A673 (cell line): ENCODE results near the gene ADCY3. TPM values are rescaled to one million over a fixed set of nuclear protein-coding genes. Genes with fewer than 3 reads are reported as not detected.

Experiments
- BruUV-seq: library from RNA; stranded (reverse); fragments of 400-500 nt; replicated peaks from 2 replicates; lab custom pipeline; 2021; lab: Mats Ljungman, UMichigan
- CTCF ChIA-PET: fragments of 300-600 bp; sonication (Branson Sonifier 250); formaldehyde crosslinking; loops from one replicate; lab custom pipeline; 2022; ENCODE audit warnings: antibody characterized with exemption; lab: Charles Lee
- POLR2A ChIA-PET: fragments of 300-600 bp; sonication (Branson Sonifier 250); formaldehyde crosslinking; loops from one replicate; lab custom pipeline; 2022; ENCODE audit warnings: antibody characterized with exemption; ENCODE audit not compliant: low non-redundant PET; lab: Charles Lee
- DNase-seq: peaks from one replicate; pipeline ENCODE4 v3.0.0-alpha.2; 2015; ENCODE audit warnings: low spot score
- H3K27ac ChIP-seq: fragments of 200-600 bp; sonication (generic); 2 replicates; pipeline ENCODE4 v1.5.1; 2016; ENCODE audit warnings: mixed run types, low read depth, mild to moderate bottlenecking, mixed read lengths, antibody characterized with exemption, low read length; ENCODE audit not compliant: poor library complexity, severe bottlenecking
- H3K27me3 ChIP-seq: fragments of 200-600 bp; sonication (generic); replicated peaks from 2 replicates; pipeline ENCODE4 v1.6.1; 2017; ENCODE audit warnings: mixed run types, low read depth, mild to moderate bottlenecking, mixed read lengths, antibody characterized with exemption, low read length; ENCODE audit not compliant: insufficient read depth, poor library complexity
- H3K36me3 ChIP-seq: fragments of 200-600 bp; sonication (generic); 2 replicates; pipeline ENCODE4 v1.6.1; 2016; ENCODE audit warnings: mixed run types, mild to moderate bottlenecking, mixed read lengths, antibody characterized with exemption, low read length; ENCODE audit not compliant: insufficient read depth, poor library complexity, severe bottlenecking
- H3K4me1 ChIP-seq: fragments of 200-600 bp; sonication (generic); 2 replicates; pipeline ENCODE4 v1.6.1; 2017; ENCODE audit warnings: mixed run types, mild to moderate bottlenecking, mixed read lengths, antibody characterized with exemption, low read length; ENCODE audit not compliant: insufficient read depth, poor library complexity, severe bottlenecking
- H3K4me3 ChIP-seq: fragments of 200-600 bp; sonication (generic); 2 replicates; pipeline ENCODE4 v1.5.1; 2016; ENCODE audit warnings: low read depth, mixed run types, mild to moderate bottlenecking, mixed read lengths, low read length; ENCODE audit not compliant: poor library complexity, severe bottlenecking
- H3K9me3 ChIP-seq: fragments of 200-600 bp; sonication (generic); 2 replicates; pipeline ENCODE4 v1.6.1; 2016; ENCODE audit warnings: mixed run types, low read depth, mild to moderate bottlenecking, mixed read lengths, antibody characterized with exemption, low read length; ENCODE audit not compliant: poor library complexity, severe bottlenecking
- EZH2 ChIP-seq: fragments of 200-600 bp; sonication (generic); IDR thresholded peaks from 2 replicates; pipeline ENCODE4 v1.6.1; 2017; ENCODE audit warnings: borderline replicate concordance, low read depth, mild to moderate bottlenecking, mixed read lengths, antibody characterized with exemption, low read length; ENCODE audit not compliant: poor library complexity, severe bottlenecking
- intact Hi-C: fragments of 100-400 bp; cut with micrococcal nuclease; formaldehyde crosslinking; loops from one replicate; pipeline ENCODE4 v1.10.0; 2022; ENCODE audit not compliant: unreplicated experiment
- total RNA-seq: library from RNA; stranded (reverse); gene quantifications from 2 replicates; pipeline ENCODE4 v1.2.3, GENCODE V29; 2021
- TF ChIP-seq, protein P1 (sequence below): fragments of 300-800, 200-600 bp; sonication (generic); conservative IDR thresholded peaks from 2 replicates; pipeline ENCODE4 v1.5.1; 2017; ENCODE audit warnings: low read depth, mild to moderate bottlenecking, antibody characterized with exemption, low read length, moderate library complexity, mixed read lengths

Gene ADCY3
- total RNA-seq, 1 experiment from 2014 or later = 42.2 TPM

DNA sequence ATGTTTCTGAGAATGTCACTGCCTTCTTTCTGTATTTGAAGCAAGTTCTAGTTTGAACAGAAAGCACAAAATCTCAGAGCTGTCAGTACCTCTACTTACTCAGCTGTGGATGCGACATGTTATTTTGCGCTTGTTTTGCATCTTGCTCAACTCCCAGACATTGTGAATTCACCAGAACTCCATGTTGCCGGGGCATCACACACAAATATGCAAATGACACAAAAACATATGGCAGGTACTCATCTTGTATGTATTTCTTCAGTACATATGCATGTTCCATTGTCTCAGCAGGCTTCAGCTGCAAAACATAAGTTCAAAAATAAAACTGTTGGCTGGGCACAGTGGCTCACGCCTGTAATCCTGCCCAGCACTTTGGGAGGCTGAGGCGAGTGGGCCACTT, 30.8 kb downstream of the ADCY3 start:
- H3K27me3 ChIP-seq = no peaks in the 10 kb centered on the region
- ChIA-PET POLR2A (interaction anchor here (1.0 kb wide), 1 partner anchor 8 kb away, joined by 3 read pairs; no protein-coding TSS in a partner anchor), CTCF (no interaction called here)
- TF ChIP-seq, protein P1, sequence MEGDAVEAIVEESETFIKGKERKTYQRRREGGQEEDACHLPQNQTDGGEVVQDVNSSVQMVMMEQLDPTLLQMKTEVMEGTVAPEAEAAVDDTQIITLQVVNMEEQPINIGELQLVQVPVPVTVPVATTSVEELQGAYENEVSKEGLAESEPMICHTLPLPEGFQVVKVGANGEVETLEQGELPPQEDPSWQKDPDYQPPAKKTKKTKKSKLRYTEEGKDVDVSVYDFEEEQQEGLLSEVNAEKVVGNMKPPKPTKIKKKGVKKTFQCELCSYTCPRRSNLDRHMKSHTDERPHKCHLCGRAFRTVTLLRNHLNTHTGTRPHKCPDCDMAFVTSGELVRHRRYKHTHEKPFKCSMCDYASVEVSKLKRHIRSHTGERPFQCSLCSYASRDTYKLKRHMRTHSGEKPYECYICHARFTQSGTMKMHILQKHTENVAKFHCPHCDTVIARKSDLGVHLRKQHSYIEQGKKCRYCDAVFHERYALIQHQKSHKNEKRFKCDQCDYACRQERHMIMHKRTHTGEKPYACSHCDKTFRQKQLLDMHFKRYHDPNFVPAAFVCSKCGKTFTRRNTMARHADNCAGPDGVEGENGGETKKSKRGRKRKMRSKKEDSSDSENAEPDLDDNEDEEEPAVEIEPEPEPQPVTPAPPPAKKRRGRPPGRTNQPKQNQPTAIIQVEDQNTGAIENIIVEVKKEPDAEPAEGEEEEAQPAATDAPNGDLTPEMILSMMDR = no peak
- no peak for TF ChIP-seq EZH2
- intact Hi-C loops = no loop called here
- no peaks in the 10 kb centered on the region for H3K36me3 ChIP-seq
- DNase-seq = no peak
- BruUV-seq = no TSS peak
- no peaks in the 10 kb centered on the region for H3K4me1 ChIP-seq
- H3K4me3 ChIP-seq = no peak overlapping the region
- peaks cover 2% of the 10 kb centered on the region for H3K9me3 ChIP-seq
- H3K27ac ChIP-seq = no peak overlapping the region

DNA sequence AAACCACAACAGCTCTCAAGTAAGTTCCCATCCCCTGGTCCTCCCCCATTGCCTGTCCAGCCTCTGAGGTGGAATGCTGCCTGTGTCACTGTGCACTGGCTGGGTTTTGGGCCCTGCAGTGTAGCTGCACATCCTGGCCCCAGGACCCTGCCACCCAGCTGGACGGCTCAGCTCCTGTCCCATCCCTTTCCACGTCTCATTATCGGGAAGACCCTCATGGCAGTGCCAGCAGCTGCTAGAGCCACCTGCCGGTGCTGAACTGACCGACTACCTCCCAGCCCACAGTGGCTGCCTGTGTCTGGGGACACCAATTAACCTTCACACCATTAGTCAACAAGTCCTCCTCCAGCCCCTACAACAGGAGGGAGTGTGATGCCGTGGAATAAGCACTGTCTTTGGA, 31.9 kb downstream of the ADCY3 start:
- Histone ChIP-seq H3K4me1 (no peaks in the 10 kb centered on the region), H3K27ac (no peak overlapping the region), H3K27me3 (no peaks in the 10 kb centered on the region), H3K9me3 (no peaks in the 10 kb centered on the region), H3K36me3 (no peaks in the 10 kb centered on the region), H3K4me3 (no peak overlapping the region)
- TF ChIP-seq, protein P1 = no peak
- no peak for TF ChIP-seq EZH2
- ChIA-PET POLR2A (no interaction called here), CTCF (no interaction called here)
- DNase-seq = no peak
- BruUV-seq = no TSS peak
- intact Hi-C loops = no loop called here

DNA sequence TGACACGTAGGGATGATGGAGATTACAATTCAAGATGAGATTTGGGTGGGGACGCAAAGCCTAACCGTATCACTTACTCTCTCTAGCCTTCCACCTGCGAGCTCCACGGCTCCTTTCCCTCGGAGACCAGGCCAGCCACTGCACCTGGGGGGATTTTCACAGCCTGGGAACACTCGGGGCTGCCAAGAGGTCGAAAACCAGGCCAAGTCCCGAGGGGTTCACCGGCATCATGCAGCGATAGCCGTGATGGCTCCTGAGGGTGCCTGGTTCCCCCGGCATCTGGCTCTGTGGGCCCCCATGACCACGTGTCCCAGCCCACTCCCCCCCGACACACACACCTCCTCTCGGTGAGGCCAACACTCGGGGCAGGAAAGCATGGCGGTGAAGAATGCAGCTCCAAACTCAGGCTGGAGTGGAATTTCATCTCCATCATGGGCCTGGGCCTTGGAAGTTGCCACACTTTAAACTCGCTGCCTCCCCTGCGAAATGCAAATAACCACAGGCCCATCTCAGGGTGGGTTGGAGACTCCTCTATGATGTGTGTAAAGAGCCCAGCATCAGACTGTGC, 32.6 kb downstream of the ADCY3 start:
- Histone ChIP-seq H3K4me3 (no peak overlapping the region), H3K36me3 (no peaks in the 10 kb centered on the region), H3K27ac (no peak overlapping the region), H3K9me3 (no peaks in the 10 kb centered on the region), H3K4me1 (no peaks in the 10 kb centered on the region), H3K27me3 (no peaks in the 10 kb centered on the region)
- POLR2A ChIA-PET = no interaction called here
- CTCF ChIA-PET = no interaction called here
- no peak for DNase-seq
- TF ChIP-seq, protein P1 = no peak
- no peak for TF ChIP-seq EZH2
- BruUV-seq = no TSS peak
- intact Hi-C loops = no loop called here
